ENCODE results near the gene TMTC2.
"Not testable (repeated sequence)": the region's sequence is repeated elsewhere in the genome, so short reads cannot be mapped to it uniquely, and the experiment has no call there.

TMTC2 gene

GRCh38 chr12:82728710-82729109 is 42.0 kb downstream of the TMTC2 start:
- DNase-seq, result no peak

GRCh38 chr12:82730953-82731459 is 44.3 kb downstream of the TMTC2 start:
- DNase-seq, result peak in 1 of 2 donors; percentile 33

- no peak for DNase-seq
Observed at GRCh38 chr12:82740129-82741000, 53.7 kb downstream of the TMTC2 start.

GRCh38 chr12:82745063-82745674 is 58.5 kb downstream of the TMTC2 start:
- DNase-seq, result no peak

GRCh38 chr12:82745807-82746206 is 59.1 kb downstream of the TMTC2 start:
- DNase-seq, result no peak

GRCh38 chr12:82746668-82747067 is 60.0 kb downstream of the TMTC2 start:
- no peak for DNase-seq

GRCh38 chr12:82749015-82749414 is 62.3 kb downstream of the TMTC2 start:
- no peak for DNase-seq

- no peak for DNase-seq
Observed at GRCh38 chr12:82754856-82755255, 68.2 kb downstream of the TMTC2 start.

- no peak for DNase-seq
Observed at GRCh38 chr12:82756303-82756702, 69.6 kb downstream of the TMTC2 start.

GRCh38 chr12:82757059-82757458 is 70.4 kb downstream of the TMTC2 start:
- DNase-seq, result no peak

- DNase-seq, result no peak
Observed at GRCh38 chr12:82757656-82758055, 71.0 kb downstream of the TMTC2 start.

GRCh38 chr12:82758749-82759330 is 72.1 kb downstream of the TMTC2 start:
- DNase-seq, result peak in 1 of 2 donors; percentile 12

GRCh38 chr12:82760423-82760822 is 73.7 kb downstream of the TMTC2 start:
- no peak for DNase-seq

- DNase-seq, result not testable (repeated sequence)
Observed at GRCh38 chr12:82765206-82765605, 78.5 kb downstream of the TMTC2 start.

GRCh38 chr12:82765971-82766705 is 79.4 kb downstream of the TMTC2 start:
- DNase-seq, result no peak

GRCh38 chr12:82774666-82775065 is 88.0 kb downstream of the TMTC2 start:
- no peak for DNase-seq

GRCh38 chr12:82780517-82780916 is 93.8 kb downstream of the TMTC2 start:
- DNase-seq, result no peak

- DNase-seq, result peak; percentile 5 to 33
Observed at GRCh38 chr12:82781309-82781997, 94.7 kb downstream of the TMTC2 start.

- DNase-seq, result no peak
Observed at GRCh38 chr12:82783435-82783834, 96.7 kb downstream of the TMTC2 start.

- DNase-seq, result no peak
Observed at GRCh38 chr12:82787016-82787415, 100.3 kb downstream of the TMTC2 start.

- DNase-seq, result no peak
Observed at GRCh38 chr12:82788594-82788993, 101.9 kb downstream of the TMTC2 start.

- DNase-seq, result no peak
Observed at GRCh38 chr12:82789674-82790073, 103.0 kb downstream of the TMTC2 start.
